ENCODE results near the gene CCS.

- TF ChIP-seq, protein P1, sequence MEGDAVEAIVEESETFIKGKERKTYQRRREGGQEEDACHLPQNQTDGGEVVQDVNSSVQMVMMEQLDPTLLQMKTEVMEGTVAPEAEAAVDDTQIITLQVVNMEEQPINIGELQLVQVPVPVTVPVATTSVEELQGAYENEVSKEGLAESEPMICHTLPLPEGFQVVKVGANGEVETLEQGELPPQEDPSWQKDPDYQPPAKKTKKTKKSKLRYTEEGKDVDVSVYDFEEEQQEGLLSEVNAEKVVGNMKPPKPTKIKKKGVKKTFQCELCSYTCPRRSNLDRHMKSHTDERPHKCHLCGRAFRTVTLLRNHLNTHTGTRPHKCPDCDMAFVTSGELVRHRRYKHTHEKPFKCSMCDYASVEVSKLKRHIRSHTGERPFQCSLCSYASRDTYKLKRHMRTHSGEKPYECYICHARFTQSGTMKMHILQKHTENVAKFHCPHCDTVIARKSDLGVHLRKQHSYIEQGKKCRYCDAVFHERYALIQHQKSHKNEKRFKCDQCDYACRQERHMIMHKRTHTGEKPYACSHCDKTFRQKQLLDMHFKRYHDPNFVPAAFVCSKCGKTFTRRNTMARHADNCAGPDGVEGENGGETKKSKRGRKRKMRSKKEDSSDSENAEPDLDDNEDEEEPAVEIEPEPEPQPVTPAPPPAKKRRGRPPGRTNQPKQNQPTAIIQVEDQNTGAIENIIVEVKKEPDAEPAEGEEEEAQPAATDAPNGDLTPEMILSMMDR (IDR thresholded peaks at IDR 0.05; ENCODE audit: poor library complexity): no peak
- TF ChIP-seq EZH2 (IDR thresholded peaks at IDR 0.05; ENCODE audit: borderline replicate concordance) (no peak), EZH2phosphoT487 (IDR thresholded peaks at IDR 0.05; ENCODE audit: low read depth, severe bottlenecking, unreplicated experiment) (no peak)
These were observed 23.9 kb upstream of the CCS start for GRCh38 chr11:66569076-66569475.

Measured in hepatocyte (in vitro differentiated cells).